IPS DF 6.9 (cell line): ENCODE measurements around the gene AKT1S1.

ENCODE experiments used
- DNase-seq: peaks from one replicate; pipeline ENCODE4 v3.0.0-alpha.2; 2013; ENCODE audit warnings: low read depth, low spot score
- H3K27ac ChIP-seq: one replicate; pipeline ENCODE4 v1.5.1; 2013; ENCODE audit warnings: low read length, control low read depth
- H3K27me3 ChIP-seq: 2 replicates; pipeline ENCODE4 v1.6.1; 2013; ENCODE audit warnings: mild to moderate bottlenecking, low read length; ENCODE audit not compliant: control insufficient read depth, insufficient read depth
- H3K36me3 ChIP-seq: 2 replicates; pipeline ENCODE4 v1.6.1; 2013; ENCODE audit warnings: low read length; ENCODE audit not compliant: control insufficient read depth, insufficient read depth
- H3K4me1 ChIP-seq: 2 replicates; pipeline ENCODE4 v1.6.1; 2013; ENCODE audit warnings: low read length; ENCODE audit not compliant: control insufficient read depth, insufficient read depth
- H3K4me3 ChIP-seq: 2 replicates; pipeline ENCODE4 v1.5.1; 2013; ENCODE audit warnings: mild to moderate bottlenecking, low read length
- H3K9me3 ChIP-seq: 2 replicates; pipeline ENCODE4 v1.6.1; 2013; ENCODE audit warnings: low read length, inconsistent platforms; ENCODE audit not compliant: control insufficient read depth, insufficient read depth
- WGBS: extraction: QIAGEN DNeasy Blood & Tissue Kit; methylation state at CpG from one replicate; pipeline ENCODE4 v1.1.7; 2013; ENCODE audit warnings: mixed read lengths, missing lambda C conversion rate; ENCODE audit not compliant: insufficient read length, insufficient coverage; 5-methylcytosine and 5-hydroxymethylcytosine counted together

The AKT1S1 gene

GRCh38 chr19:49904136-49904535 is 27.0 kb upstream of the AKT1S1 start:
- Histone ChIP-seq H3K4me3 (no peak overlapping the region), H3K27me3 (no peaks in the 10 kb centered on the region), H3K9me3 (no peaks in the 10 kb centered on the region), H3K4me1 (peaks cover 2% of the 10 kb centered on the region; the same call in 1 of the 2 replicates), H3K27ac (no peak overlapping the region), H3K36me3 (peaks cover 9% of the 10 kb centered on the region)
- WGBS: no CpG with 5 or more reads among the region's 6 CpGs
- no peak for DNase-seq

GRCh38 chr19:49896863-49897621 is 19.9 kb upstream of the AKT1S1 start, which contains the start of gene IL4I1:
IL4I1 (minus strand) TSS chr19:49896887; CDS start chr19:49896160, 727 bp downstream.
- Histone ChIP-seq H3K4me3 (no peak within 1 kb of the TSS), H3K9me3 (no peaks in the 10 kb centered on the region), H3K27me3 (no peaks in the 10 kb centered on the region), H3K27ac (no peak within 1 kb of the TSS), H3K4me1 (no peaks in the 10 kb centered on the region), H3K36me3 (no peaks in the 10 kb centered on the region)
- no peak for DNase-seq
- WGBS: no CpG with 5 or more reads among the region's 20 CpGs

GRCh38 chr19:49895566-49896297 is 18.6 kb upstream of the AKT1S1 start:
- H3K27ac ChIP-seq: no peak overlapping the region
- no peaks in the 10 kb centered on the region for H3K36me3 ChIP-seq
- peaks cover 2% of the 10 kb centered on the region; the same call in 1 of the 2 replicates for H3K4me1 ChIP-seq
- DNase-seq: no peak
- no peaks in the 10 kb centered on the region for H3K27me3 ChIP-seq
- no peak overlapping the region for H3K4me3 ChIP-seq
- WGBS: no CpG with 5 or more reads among the region's 17 CpGs
- H3K9me3 ChIP-seq: no peaks in the 10 kb centered on the region

GRCh38 chr19:49894879-49895565 is 17.9 kb upstream of the AKT1S1 start:
- Histone ChIP-seq H3K4me3 (no peak overlapping the region), H3K9me3 (no peaks in the 10 kb centered on the region), H3K27ac (no peak overlapping the region), H3K27me3 (no peaks in the 10 kb centered on the region), H3K4me1 (peaks cover 2% of the 10 kb centered on the region; the same call in 1 of the 2 replicates), H3K36me3 (no peaks in the 10 kb centered on the region)
- DNase-seq: no peak
- no CpG with 5 or more reads among the region's 17 CpGs for WGBS

- no peak for DNase-seq
- H3K36me3 ChIP-seq: no peaks in the 10 kb centered on the region
- no peaks in the 10 kb centered on the region for H3K9me3 ChIP-seq
- peaks cover 2% of the 10 kb centered on the region; the same call in 1 of the 2 replicates for H3K4me1 ChIP-seq
- H3K27me3 ChIP-seq: no peaks in the 10 kb centered on the region
- no peak overlapping the region for H3K4me3 ChIP-seq
- H3K27ac ChIP-seq: no peak overlapping the region
- WGBS: no CpG with 5 or more reads among the region's 18 CpGs
Measured at GRCh38 chr19:49894011-49894664, 17.0 kb upstream of the AKT1S1 start.

GRCh38 chr19:49892716-49893115 is 15.6 kb upstream of the AKT1S1 start:
- H3K4me3 ChIP-seq: no peak overlapping the region
- H3K9me3 ChIP-seq: no peaks in the 10 kb centered on the region
- no peaks in the 10 kb centered on the region for H3K27me3 ChIP-seq
- peaks cover 2% of the 10 kb centered on the region; the same call in 1 of the 2 replicates for H3K4me1 ChIP-seq
- no peaks in the 10 kb centered on the region for H3K36me3 ChIP-seq
- no peak for DNase-seq
- no CpG with 5 or more reads among the region's 1 CpG for WGBS
- H3K27ac ChIP-seq: no peak overlapping the region

GRCh38 chr19:49891393-49891792 is 14.2 kb upstream of the AKT1S1 start:
- no CpG with 5 or more reads among the region's 17 CpGs for WGBS
- H3K36me3 ChIP-seq: peaks cover 3% of the 10 kb centered on the region
- H3K27me3 ChIP-seq: no peaks in the 10 kb centered on the region
- DNase-seq: no peak
- peaks cover 2% of the 10 kb centered on the region; the same call in 1 of the 2 replicates for H3K4me1 ChIP-seq
- H3K4me3 ChIP-seq: no peak overlapping the region
- H3K9me3 ChIP-seq: no peaks in the 10 kb centered on the region
- H3K27ac ChIP-seq: no peak overlapping the region

- Histone ChIP-seq H3K36me3 (peaks cover 3% of the 10 kb centered on the region), H3K27ac (no peak overlapping the region), H3K4me3 (peak overlapping the region; percentile 43; the same call in 1 of the 2 replicates), H3K4me1 (peaks cover 2% of the 10 kb centered on the region; the same call in 1 of the 2 replicates), H3K27me3 (no peaks in the 10 kb centered on the region), H3K9me3 (no peaks in the 10 kb centered on the region)
- DNase-seq: no peak
- WGBS: no CpG with 5 or more reads among the region's 69 CpGs
Measured at GRCh38 chr19:49890349-49891311, 13.5 kb upstream of the AKT1S1 start.

- WGBS: no CpG with 5 or more reads among the region's 71 CpGs
- Histone ChIP-seq H3K9me3 (no peaks in the 10 kb centered on the region), H3K36me3 (peaks cover 4% of the 10 kb centered on the region), H3K4me3 (peak overlapping the region; percentile 43; the same call in 1 of the 2 replicates), H3K27ac (no peak overlapping the region), H3K4me1 (peaks cover 2% of the 10 kb centered on the region; the same call in 1 of the 2 replicates), H3K27me3 (no peaks in the 10 kb centered on the region)
- no peak for DNase-seq
Measured at GRCh38 chr19:49889687-49890348, 12.7 kb upstream of the AKT1S1 start.
